OCI-LY7 (cell line): Measurements from ENCODE around the gene GABPB1. TPM values are rescaled to one million over a fixed set of nuclear protein-coding genes. Genes with fewer than 3 reads are reported as not detected.

ENCODE experiments used
- small RNA-seq: library from RNA; depleted of rRNA; stranded (forward); fragments of <200 nt; gene quantifications from one replicate; pipeline ENCODE3, GENCODE V24; 2014
- total RNA-seq, 2 experiments: library from RNA; depleted of rRNA in 1 of 2; stranded (reverse); fragments of >200 nt in 1 of 2; shearing (Covaris generic) in 1 of 2; gene quantifications; 2 replicates each; pipeline ENCODE4 v1.2.3, GENCODE V29; 2014 to 2022

Gene GABPB1
- total RNA-seq, 2 experiments from 2014 or later, result 32.6 to 53.3 TPM

Small RNAs within 50 kb of the gene (small RNA-seq; reads per million reads assigned to genes)
- gene RNU6-94P, result not detected

Other genes with a start within 250 kb of the GABPB1 start
- not detected in 2 replicates for gene ATP8B4, start 236.0 kb downstream of the GABPB1 start, total RNA-seq (2014; rRNA removed; shearing (Covaris generic))
- not detected in 2 replicates for gene ATP8B4, start 236.0 kb downstream of the GABPB1 start, total RNA-seq (2022)
- gene SLC27A2, start 173.0 kb downstream of the GABPB1 start, total RNA-seq (2014; rRNA removed; shearing (Covaris generic)), result not detected in 2 replicates
- gene SLC27A2, start 173.0 kb downstream of the GABPB1 start, total RNA-seq (2022), result not detected in 2 replicates
- not detected in 2 replicates for gene HDC, start 89.5 kb downstream of the GABPB1 start, total RNA-seq (2014; rRNA removed; shearing (Covaris generic))
- gene HDC, start 89.5 kb downstream of the GABPB1 start, total RNA-seq (2022), result not detected in 2 replicates
- gene USP8, start 69.2 kb upstream of the GABPB1 start, total RNA-seq (2014; rRNA removed; shearing (Covaris generic)), result 27.9 and 34.1 TPM in 2 replicates
- 43.8 and 44.2 TPM in 2 replicates for gene USP8, start 69.2 kb upstream of the GABPB1 start, total RNA-seq (2022)
- gene USP50, start 191.5 kb upstream of the GABPB1 start, total RNA-seq (2014; rRNA removed; shearing (Covaris generic)), result not detected in 2 replicates
- not detected in 2 replicates for gene USP50, start 191.5 kb upstream of the GABPB1 start, total RNA-seq (2022)